ENCODE results near the gene GCSAM. TPM values are rescaled to one million over a fixed set of nuclear protein-coding genes. Genes with fewer than 3 reads are reported as not detected.

Gene GCSAM
- total and polyA plus RNA-seq, 2 donors (not counting 3 experiments of a cell fraction or from before 2014, with no cell fraction given), result not detected

DNA sequence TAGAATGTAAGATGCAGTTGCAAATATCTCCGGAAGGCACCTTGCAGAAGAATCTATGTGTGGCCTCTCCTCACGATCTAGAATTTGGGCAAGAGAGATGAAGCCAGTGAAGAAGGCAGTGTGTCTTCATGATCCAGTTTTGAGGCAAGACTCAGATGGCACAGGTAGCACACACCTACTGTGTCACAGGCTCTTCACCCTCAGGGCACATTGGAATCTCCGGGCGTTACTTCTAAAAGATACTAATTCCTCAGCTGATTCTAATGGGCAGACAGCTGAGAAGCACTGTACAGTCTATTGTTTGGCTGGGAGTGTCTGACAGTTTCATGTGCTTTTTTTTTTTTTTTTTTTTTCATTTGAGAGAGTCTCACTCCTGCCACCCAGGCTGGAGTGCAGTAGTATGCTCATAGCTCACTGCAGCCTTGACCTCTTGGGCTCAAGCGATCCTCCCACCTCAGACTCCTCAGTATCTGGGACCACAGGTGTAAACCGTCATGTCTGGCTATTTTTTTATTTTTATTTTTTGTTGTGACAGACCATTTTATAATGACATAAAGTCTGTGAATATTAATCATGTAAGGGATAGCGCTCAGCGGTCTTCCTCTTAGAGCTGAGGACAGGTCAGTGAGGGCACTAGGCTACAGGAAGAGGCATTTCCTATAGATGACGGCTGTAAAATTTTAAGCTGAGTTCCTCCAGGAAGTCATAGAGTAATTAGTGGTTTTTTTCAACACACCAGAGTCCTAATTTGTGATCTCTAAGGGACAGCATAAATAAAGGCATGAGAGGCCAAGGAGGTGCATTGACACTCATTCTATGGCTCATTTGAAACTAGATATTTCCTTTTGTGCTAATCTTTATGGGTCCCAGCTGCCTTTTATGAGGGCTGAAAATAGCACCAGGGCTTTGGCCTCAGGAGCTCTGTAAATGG lies 42.8 kb downstream of the GCSAM start:
- no peak overlapping the region for H3K4me3 ChIP-seq (replicated peaks in 1 of 3; ENCODE audit: insufficient read depth in 1 of 3, low read depth in 1 of 3, low read length in 3 of 3)
- no peaks in the 10 kb centered on the region for H3K27me3 ChIP-seq (ENCODE audit: control insufficient read depth in 2 of 2, insufficient read depth in 2 of 2, low read length in 2 of 2)
- intact Hi-C loops (cut with micrococcal nuclease), result loop anchor here (10.0 kb wide), 1 partner anchor 175 kb away; no protein-coding TSS in a partner anchor
- no peak overlapping the region for H3K4me2 ChIP-seq (ENCODE audit: insufficient read depth, low read length)
- ChIA-PET CTCF (interaction anchor here (0.6 to 2.3 kb wide), 6 partner anchors 11 to 461 kb away, joined by 3 to 7 read pairs (median 4); no protein-coding TSS in a partner anchor), POLR2A (no interaction called here)
- H2AFZ ChIP-seq (ENCODE audit: low read depth, low read length), result no peak overlapping the region
- DNase-seq (ENCODE audit: low read depth, low spot score) (peak; percentile 32), FAIRE-seq (peak; percentile 73)
- no peaks in the 10 kb centered on the region for H3K36me3 ChIP-seq (ENCODE audit: control insufficient read depth in 2 of 2, extremely low read depth in 1 of 2, insufficient read depth in 2 of 2, low read length in 2 of 2)
- peaks cover 16% of the 10 kb centered on the region for H3K4me1 ChIP-seq (ENCODE audit: control insufficient read depth, extremely low read depth, insufficient read depth, low read length)
- no peak overlapping the region for H3K27ac ChIP-seq (ENCODE audit: insufficient read depth, low read depth, low read length)
- H3K9ac ChIP-seq (replicated peaks; ENCODE audit: extremely low read depth, insufficient read depth, low read length), result no peak overlapping the region
- dilution Hi-C loops (cut with MboI; ENCODE audit: extremely low pct_ligation_motif_present, low sequenced_read_pairs), result no loop called here
- no peaks in the 10 kb centered on the region for H3K9me1 ChIP-seq (replicated peaks; ENCODE audit: control insufficient read depth, extremely low read depth, insufficient read depth, low read length)
- no peaks in the 10 kb centered on the region for H4K20me1 ChIP-seq (replicated peaks; ENCODE audit: control insufficient read depth, extremely low read depth, insufficient read depth, low read length)
- no TSS peak for BruUV-seq (replicated peaks)
- H3K9me3 ChIP-seq (replicated peaks; ENCODE audit: control insufficient read depth, insufficient read depth, low read length), result no peaks in the 10 kb centered on the region
- no peak for TF ChIP-seq POLR2A (IDR thresholded peaks at IDR 0.05; ENCODE audit: low read depth, low read length)
- peak; percentile 27 for TF ChIP-seq POLR2AphosphoS5 (IDR thresholded peaks at IDR 0.05; ENCODE audit: insufficient read depth, low read depth, low read length)
- TF ChIP-seq EZH2 (IDR thresholded peaks at IDR 0.05; ENCODE audit: borderline replicate concordance, low read depth, low read length, severe bottlenecking), result no peak
- no peaks in the 10 kb centered on the region for H3K79me2 ChIP-seq (ENCODE audit: control insufficient read depth, insufficient read depth, low read length)

DNA sequence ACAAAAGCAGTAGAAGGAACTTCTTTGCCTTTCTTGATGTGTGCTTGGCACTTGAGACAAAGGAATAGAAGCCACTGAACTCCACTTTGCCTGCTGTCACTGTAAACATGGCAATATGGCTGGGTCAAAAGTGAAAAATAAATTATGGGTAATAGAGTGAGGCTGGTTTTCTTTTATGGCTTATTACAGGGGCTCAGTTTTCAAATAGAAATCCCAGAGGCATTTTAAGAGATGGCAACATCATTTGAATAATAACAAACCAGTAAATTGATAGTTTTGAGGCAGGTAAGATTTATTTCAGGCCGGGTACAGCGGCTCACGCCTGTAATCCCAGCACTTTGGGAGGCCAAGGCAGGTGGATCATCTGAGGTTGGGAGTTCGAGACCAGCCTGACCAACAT lies 44.1 kb downstream of the GCSAM start:
- H3K79me2 ChIP-seq (ENCODE audit: control insufficient read depth, insufficient read depth, low read length), result no peaks in the 10 kb centered on the region
- no peak for TF ChIP-seq MYC (IDR thresholded peaks at IDR 0.05; ENCODE audit: low read depth, low read length)
- no peak for TF ChIP-seq POLR2A (IDR thresholded peaks at IDR 0.05; ENCODE audit: low read depth, low read length)
- TF ChIP-seq, protein P1, sequence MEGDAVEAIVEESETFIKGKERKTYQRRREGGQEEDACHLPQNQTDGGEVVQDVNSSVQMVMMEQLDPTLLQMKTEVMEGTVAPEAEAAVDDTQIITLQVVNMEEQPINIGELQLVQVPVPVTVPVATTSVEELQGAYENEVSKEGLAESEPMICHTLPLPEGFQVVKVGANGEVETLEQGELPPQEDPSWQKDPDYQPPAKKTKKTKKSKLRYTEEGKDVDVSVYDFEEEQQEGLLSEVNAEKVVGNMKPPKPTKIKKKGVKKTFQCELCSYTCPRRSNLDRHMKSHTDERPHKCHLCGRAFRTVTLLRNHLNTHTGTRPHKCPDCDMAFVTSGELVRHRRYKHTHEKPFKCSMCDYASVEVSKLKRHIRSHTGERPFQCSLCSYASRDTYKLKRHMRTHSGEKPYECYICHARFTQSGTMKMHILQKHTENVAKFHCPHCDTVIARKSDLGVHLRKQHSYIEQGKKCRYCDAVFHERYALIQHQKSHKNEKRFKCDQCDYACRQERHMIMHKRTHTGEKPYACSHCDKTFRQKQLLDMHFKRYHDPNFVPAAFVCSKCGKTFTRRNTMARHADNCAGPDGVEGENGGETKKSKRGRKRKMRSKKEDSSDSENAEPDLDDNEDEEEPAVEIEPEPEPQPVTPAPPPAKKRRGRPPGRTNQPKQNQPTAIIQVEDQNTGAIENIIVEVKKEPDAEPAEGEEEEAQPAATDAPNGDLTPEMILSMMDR (IDR thresholded peaks at IDR 0.05; ENCODE audit: extremely low read depth in 1 of 2, insufficient read depth in 1 of 2, low read depth in 1 of 2, low read length in 2 of 2), result no peak
- TF ChIP-seq EZH2 (IDR thresholded peaks at IDR 0.05; ENCODE audit: borderline replicate concordance, low read depth, low read length, severe bottlenecking), result no peak
- no peak for TF ChIP-seq POLR2AphosphoS5 (IDR thresholded peaks at IDR 0.05; ENCODE audit: insufficient read depth, low read depth, low read length)
- TF ChIP-seq GATA2 (IDR thresholded peaks at IDR 0.05; ENCODE audit: insufficient read depth, insufficient read length, low read depth, low read length), result no peak
- no peak for TF ChIP-seq JUN (IDR thresholded peaks at IDR 0.05; ENCODE audit: borderline replicate concordance, insufficient read depth, insufficient read length, low read depth)
- no peak for TF ChIP-seq FOS (IDR thresholded peaks at IDR 0.05; ENCODE audit: borderline replicate concordance, insufficient read depth, low read length)
- TF ChIP-seq, protein P2, sequence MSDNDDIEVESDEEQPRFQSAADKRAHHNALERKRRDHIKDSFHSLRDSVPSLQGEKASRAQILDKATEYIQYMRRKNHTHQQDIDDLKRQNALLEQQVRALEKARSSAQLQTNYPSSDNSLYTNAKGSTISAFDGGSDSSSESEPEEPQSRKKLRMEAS (IDR thresholded peaks at IDR 0.05; ENCODE audit: insufficient read depth, insufficient read length), result no peak
- no peak overlapping the region for H3K4me2 ChIP-seq (ENCODE audit: insufficient read depth, low read length)
- intact Hi-C loops (cut with micrococcal nuclease) (no loop called here), dilution Hi-C loops (cut with MboI; ENCODE audit: extremely low pct_ligation_motif_present, low sequenced_read_pairs) (no loop called here)
- DNase-seq (ENCODE audit: low read depth, low spot score) (no peak), FAIRE-seq (no peak)
- no peaks in the 10 kb centered on the region for H3K36me3 ChIP-seq (ENCODE audit: control insufficient read depth in 2 of 2, extremely low read depth in 1 of 2, insufficient read depth in 2 of 2, low read length in 2 of 2)
- BruUV-seq (replicated peaks), result no TSS peak
- no peaks in the 10 kb centered on the region for H3K9me3 ChIP-seq (replicated peaks; ENCODE audit: control insufficient read depth, insufficient read depth, low read length)
- peaks cover 16% of the 10 kb centered on the region for H3K4me1 ChIP-seq (ENCODE audit: control insufficient read depth, extremely low read depth, insufficient read depth, low read length)
- ChIA-PET POLR2A (no interaction called here), CTCF (interaction anchor here (1.0 to 2.3 kb wide), 3 partner anchors 9 to 23 kb away, joined by 4 to 7 read pairs (median 6); no protein-coding TSS in a partner anchor)
- H3K27me3 ChIP-seq (ENCODE audit: control insufficient read depth in 2 of 2, insufficient read depth in 2 of 2, low read length in 2 of 2), result no peaks in the 10 kb centered on the region
- H3K9ac ChIP-seq (replicated peaks; ENCODE audit: extremely low read depth, insufficient read depth, low read length), result no peak overlapping the region
- no peak overlapping the region for H3K4me3 ChIP-seq (replicated peaks in 1 of 3; ENCODE audit: insufficient read depth in 1 of 3, low read depth in 1 of 3, low read length in 3 of 3)
- no peaks in the 10 kb centered on the region for H4K20me1 ChIP-seq (replicated peaks; ENCODE audit: control insufficient read depth, extremely low read depth, insufficient read depth, low read length)
- H2AFZ ChIP-seq (ENCODE audit: low read depth, low read length), result no peak overlapping the region
- H3K9me1 ChIP-seq (replicated peaks; ENCODE audit: control insufficient read depth, extremely low read depth, insufficient read depth, low read length), result no peaks in the 10 kb centered on the region
- H3K27ac ChIP-seq (ENCODE audit: insufficient read depth, low read depth, low read length), result no peak overlapping the region

Data from endothelial cell of umbilical vein (primary cell).